Smooth muscle cell of the brain vasculature (primary cell): Measurements from ENCODE around the gene RESP18.
"Not testable (repeated sequence)": the region's sequence is repeated elsewhere in the genome, so short reads cannot be mapped to it uniquely, and the experiment has no call there.

ENCODE experiments used
- DNase-seq: peaks from one replicate; pipeline ENCODE4 v3.0.0-alpha.2; 2012; ENCODE audit warnings: low read depth, low spot score

Gene RESP18

GRCh38 chr2:219291910-219292490 is 40.5 kb downstream of the RESP18 start:
- no peak for DNase-seq

GRCh38 chr2:219291394-219291793 is 41.1 kb downstream of the RESP18 start:
- DNase-seq: no peak

- DNase-seq: no peak
These were observed 42.0 kb downstream of the RESP18 start for GRCh38 chr2:219290381-219291171.

GRCh38 chr2:219289537-219290361 is 42.8 kb downstream of the RESP18 start:
- DNase-seq: no peak

- DNase-seq: no peak
These were observed 43.4 kb downstream of the RESP18 start for GRCh38 chr2:219289195-219289536.

GRCh38 chr2:219287580-219288265 is 44.8 kb downstream of the RESP18 start:
- no peak for DNase-seq

- not testable (repeated sequence) for DNase-seq
These were observed 45.5 kb downstream of the RESP18 start for GRCh38 chr2:219287116-219287440.

- no peak for DNase-seq
These were observed 46.0 kb downstream of the RESP18 start for GRCh38 chr2:219286436-219287115.

GRCh38 chr2:219285894-219286425 is 46.6 kb downstream of the RESP18 start:
- no peak for DNase-seq

- DNase-seq: no peak
These were observed 47.2 kb downstream of the RESP18 start for GRCh38 chr2:219285373-219285735.

GRCh38 chr2:219284501-219285372 is 47.8 kb downstream of the RESP18 start:
- no peak for DNase-seq

- DNase-seq: no peak
These were observed 49.5 kb downstream of the RESP18 start for GRCh38 chr2:219282943-219283581.

GRCh38 chr2:219282375-219282774 is 50.2 kb downstream of the RESP18 start:
- no peak for DNase-seq

- DNase-seq: no peak
These were observed 51.0 kb downstream of the RESP18 start for GRCh38 chr2:219281588-219281987.

- no peak for DNase-seq
These were observed 51.9 kb downstream of the RESP18 start for GRCh38 chr2:219280651-219281050.

GRCh38 chr2:219279916-219280516 is 52.5 kb downstream of the RESP18 start:
- no peak for DNase-seq

GRCh38 chr2:219279151-219279915 is 53.2 kb downstream of the RESP18 start, which contains the start of gene DNAJB2:
DNAJB2 (plus strand) TSS chr2:219279366; CDS start chr2:219279834, 468 bp downstream.
- DNase-seq: peak; percentile 94

- no peak for DNase-seq
These were observed 53.8 kb downstream of the RESP18 start for GRCh38 chr2:219278655-219279150.
